Endothelial cell of umbilical vein (primary cell): ENCODE measurements around the gene KIAA1755. TPM values are rescaled to one million over a fixed set of nuclear protein-coding genes. Genes with fewer than 3 reads are reported as not detected.

ENCODE experiments used
- BruUV-seq: library from RNA; stranded (reverse); fragments of 400-500 nt; replicated peaks from 2 replicates; lab custom pipeline; 2021; lab: Mats Ljungman, UMichigan
- CTCF ChIA-PET: fragments of 300-600, 350-600 bp; sonication (Branson Sonifier 250); formaldehyde crosslinking; loops from one replicate; lab custom pipeline; 2021; ENCODE audit warnings: antibody characterized with exemption, inconsistent platforms; lab: Charles Lee
- POLR2A ChIA-PET: fragments of 300-600, 350-600 bp; sonication (Branson Sonifier 250); formaldehyde crosslinking; loops from one replicate; lab custom pipeline; 2021; ENCODE audit warnings: antibody characterized with exemption, inconsistent platforms; lab: Charles Lee
- DNase-seq: peaks from one replicate; pipeline ENCODE4 v3.0.0-alpha.2; 2011; ENCODE audit warnings: low read depth, low spot score
- FAIRE-seq: peaks from 2 replicates; lab custom pipeline; 2011; peaks lifted over from hg19 to GRCh38; lab: Jason Lieb, UNC
- H2AFZ ChIP-seq: 2 replicates; pipeline ENCODE4 v1.6.0; 2012; ENCODE audit warnings: low read depth, low read length, control low read depth, inconsistent platforms
- H3K27ac ChIP-seq: 2 replicates; pipeline ENCODE4 v1.5.1; 2011; ENCODE audit warnings: low read depth, mild to moderate bottlenecking, control low read depth, low read length, moderate library complexity; ENCODE audit not compliant: insufficient read depth
- H3K27me3 ChIP-seq, 2 experiments: 2 replicates each; pipeline versions ENCODE4 v1.6.0 to v1.6.1; 2011; ENCODE audit warnings: low read length in 2 of 2, mixed read lengths in 1 of 2; ENCODE audit not compliant: control insufficient read depth in 2 of 2, insufficient read depth in 2 of 2
- H3K36me3 ChIP-seq, 2 experiments: 2 replicates in 1 of 2; 3 replicates in 1 of 2; pipeline ENCODE4 v1.5.1; 2011; ENCODE audit warnings: low read length in 2 of 2, mild to moderate bottlenecking in 1 of 2, moderate library complexity in 1 of 2; ENCODE audit not compliant: control insufficient read depth in 2 of 2, insufficient read depth in 2 of 2; ENCODE audit errors: extremely low read depth in 1 of 2
- H3K4me1 ChIP-seq: 3 replicates; pipeline ENCODE4 v1.5.1; 2011; ENCODE audit warnings: mild to moderate bottlenecking, low read length; ENCODE audit not compliant: control insufficient read depth, insufficient read depth; ENCODE audit errors: extremely low read depth
- H3K4me2 ChIP-seq: 2 replicates; pipeline ENCODE4 v1.6.1; 2011; ENCODE audit warnings: low read length, control low read depth, mixed read lengths; ENCODE audit not compliant: insufficient read depth
- H3K4me3 ChIP-seq, 3 experiments: fragments of 200-600 bp in 1 of 3; sonication (generic), shearing (Covaris generic) in 1 of 3; replicated peaks in 1 of 3; 2 replicates each; pipeline ENCODE4 v1.5.1; 2011 to 2016; ENCODE audit warnings: control low read depth in 3 of 3, low read length in 3 of 3, mild to moderate bottlenecking in 2 of 3, inconsistent platforms in 1 of 3, low read depth in 1 of 3, moderate library complexity in 1 of 3; ENCODE audit not compliant: insufficient read depth in 1 of 3
- H3K79me2 ChIP-seq: 2 replicates; pipeline ENCODE4 v1.6.0; 2012; ENCODE audit warnings: low read length, inconsistent platforms; ENCODE audit not compliant: control insufficient read depth, insufficient read depth
- H3K9ac ChIP-seq: replicated peaks from 2 replicates; pipeline ENCODE3; 2011; ENCODE audit warnings: low read length, control low read depth; ENCODE audit not compliant: insufficient read depth; ENCODE audit errors: extremely low read depth
- H3K9me1 ChIP-seq: replicated peaks from 3 replicates; pipeline ENCODE4 v1.6.0; 2011; ENCODE audit warnings: mild to moderate bottlenecking, low read length; ENCODE audit not compliant: control insufficient read depth, insufficient read depth; ENCODE audit errors: extremely low read depth
- H3K9me3 ChIP-seq: replicated peaks from 2 replicates; pipeline ENCODE4 v1.5.1; 2012; ENCODE audit warnings: low read length, inconsistent platforms; ENCODE audit not compliant: control insufficient read depth, insufficient read depth
- H4K20me1 ChIP-seq: replicated peaks from 2 replicates; pipeline ENCODE3; 2011; ENCODE audit warnings: mild to moderate bottlenecking, low read length; ENCODE audit not compliant: control insufficient read depth, insufficient read depth; ENCODE audit errors: extremely low read depth
- CTCF ChIP-seq, 2 donors: IDR thresholded peaks; 1 replicate in 1 of 2; 2 replicates in 1 of 2; pipeline ENCODE4 v1.5.1; 2011; ENCODE audit warnings: low read length in 2 of 2, mild to moderate bottlenecking in 2 of 2, moderate library complexity in 2 of 2, control low read depth in 1 of 2, inconsistent platforms in 1 of 2, low read depth in 1 of 2; ENCODE audit not compliant: insufficient read depth in 1 of 2; ENCODE audit errors: extremely low read depth in 1 of 2
- EZH2 ChIP-seq: IDR thresholded peaks from 2 replicates; pipeline ENCODE4 v1.6.1; 2012; ENCODE audit warnings: borderline replicate concordance, low read depth, mild to moderate bottlenecking, moderate library complexity, low read length, inconsistent platforms; ENCODE audit not compliant: severe bottlenecking
- FOS ChIP-seq: IDR thresholded peaks from 2 replicates; pipeline ENCODE4 v1.6.1; 2011; ENCODE audit warnings: mild to moderate bottlenecking, low read length, moderate library complexity, borderline replicate concordance; ENCODE audit not compliant: insufficient read depth
- GATA2 ChIP-seq: IDR thresholded peaks from 2 replicates; pipeline ENCODE4 v1.7.0; 2011; ENCODE audit warnings: low read depth, mild to moderate bottlenecking, moderate library complexity, mixed read lengths, low read length; ENCODE audit not compliant: insufficient read length, insufficient read depth
- POLR2A ChIP-seq: IDR thresholded peaks from 2 replicates; pipeline ENCODE4 v1.6.1; 2012; ENCODE audit warnings: low read depth, mild to moderate bottlenecking, control low read depth, low read length
- POLR2AphosphoS5 ChIP-seq: IDR thresholded peaks from 2 replicates; pipeline ENCODE4 v1.6.1; 2012; ENCODE audit warnings: low read depth, mild to moderate bottlenecking, control low read depth, low read length, moderate library complexity; ENCODE audit not compliant: insufficient read depth
- dilution Hi-C: fragments of 300-500 bp; cut with MboI; formaldehyde crosslinking; loops from one replicate; pipeline ENCODE4 v1.15.0; 2019; ENCODE audit warnings: low sequenced_read_pairs; ENCODE audit not compliant: extremely low pct_ligation_motif_present
- intact Hi-C: fragments of 100-400 bp; cut with micrococcal nuclease; formaldehyde crosslinking; loops from one replicate; pipeline ENCODE4 v1.10.0; 2022
- polyA plus RNA-seq, 4 experiments: library from polyadenylated mRNA; depleted of rRNA in 3 of 4; stranded (reverse) in 3 of 4; unstranded in 1 of 4; fragments of >200 nt; gene quantifications; 2 replicates each; pipeline versions ENCODE4 v1.2.1 to v1.2.3, GENCODE V29; 2011 to 2012; ENCODE audit warnings: missing spikeins in 1 of 4
- total RNA-seq: library from RNA; stranded (reverse); gene quantifications from 2 replicates; pipeline ENCODE4 v1.2.3, GENCODE V29; 2021

The KIAA1755 gene
- total and polyA plus RNA-seq, 2 donors (not counting 3 experiments of a cell fraction or from before 2014, with no cell fraction given): 0.36 to 0.51 TPM

- FAIRE-seq (no peak), DNase-seq (no peak)
- dilution Hi-C loops: no loop called here
- Histone ChIP-seq H3K4me3 (no peak overlapping the region), H3K9me3 (no peaks in the 10 kb centered on the region), H3K4me1 (no peaks in the 10 kb centered on the region), H4K20me1 (no peaks in the 10 kb centered on the region), H3K27ac (no peak overlapping the region), H3K36me3 (no peaks in the 10 kb centered on the region), H3K79me2 (no peaks in the 10 kb centered on the region), H3K9ac (no peak overlapping the region), H3K9me1 (no peaks in the 10 kb centered on the region), H3K27me3 (no peaks in the 10 kb centered on the region), H3K4me2 (no peak overlapping the region), H2AFZ (no peak overlapping the region)
- ChIA-PET POLR2A (no interaction called here), CTCF (interaction anchor here (0.6 to 2.4 kb wide), 5 partner anchors 9 to 24 kb away, joined by 3 to 9 read pairs (median 4); no protein-coding TSS in a partner anchor)
- intact Hi-C loops: no loop called here
- no TSS peak for BruUV-seq
- no peak for TF ChIP-seq POLR2A
- no peak for TF ChIP-seq EZH2
- TF ChIP-seq POLR2AphosphoS5: no peak
- TF ChIP-seq GATA2: no peak
- TF ChIP-seq FOS: no peak
- no peak for TF ChIP-seq CTCF (IDR thresholded peaks at IDR 0.05; ENCODE audit: extremely low read depth in 1 of 2, insufficient read depth in 1 of 2, low read depth in 1 of 2, low read length in 2 of 2)
Observed at GRCh38 chr20:38197619-38198018, 62.9 kb downstream of the KIAA1755 start.
